Measurements from ENCODE around the gene APOBEC3B. TPM values are rescaled to one million over a fixed set of nuclear protein-coding genes. Genes with fewer than 3 reads are reported as not detected.

The APOBEC3B gene
- total and polyA plus RNA-seq, 9 donors, result 0.43 to 1.9 (median 1.1) TPM; not detected in 1

GRCh38 chr22:38966942-38967341 is 15.2 kb upstream of the APOBEC3B start:
- H3K27ac ChIP-seq, result no peak overlapping the region

DNA sequence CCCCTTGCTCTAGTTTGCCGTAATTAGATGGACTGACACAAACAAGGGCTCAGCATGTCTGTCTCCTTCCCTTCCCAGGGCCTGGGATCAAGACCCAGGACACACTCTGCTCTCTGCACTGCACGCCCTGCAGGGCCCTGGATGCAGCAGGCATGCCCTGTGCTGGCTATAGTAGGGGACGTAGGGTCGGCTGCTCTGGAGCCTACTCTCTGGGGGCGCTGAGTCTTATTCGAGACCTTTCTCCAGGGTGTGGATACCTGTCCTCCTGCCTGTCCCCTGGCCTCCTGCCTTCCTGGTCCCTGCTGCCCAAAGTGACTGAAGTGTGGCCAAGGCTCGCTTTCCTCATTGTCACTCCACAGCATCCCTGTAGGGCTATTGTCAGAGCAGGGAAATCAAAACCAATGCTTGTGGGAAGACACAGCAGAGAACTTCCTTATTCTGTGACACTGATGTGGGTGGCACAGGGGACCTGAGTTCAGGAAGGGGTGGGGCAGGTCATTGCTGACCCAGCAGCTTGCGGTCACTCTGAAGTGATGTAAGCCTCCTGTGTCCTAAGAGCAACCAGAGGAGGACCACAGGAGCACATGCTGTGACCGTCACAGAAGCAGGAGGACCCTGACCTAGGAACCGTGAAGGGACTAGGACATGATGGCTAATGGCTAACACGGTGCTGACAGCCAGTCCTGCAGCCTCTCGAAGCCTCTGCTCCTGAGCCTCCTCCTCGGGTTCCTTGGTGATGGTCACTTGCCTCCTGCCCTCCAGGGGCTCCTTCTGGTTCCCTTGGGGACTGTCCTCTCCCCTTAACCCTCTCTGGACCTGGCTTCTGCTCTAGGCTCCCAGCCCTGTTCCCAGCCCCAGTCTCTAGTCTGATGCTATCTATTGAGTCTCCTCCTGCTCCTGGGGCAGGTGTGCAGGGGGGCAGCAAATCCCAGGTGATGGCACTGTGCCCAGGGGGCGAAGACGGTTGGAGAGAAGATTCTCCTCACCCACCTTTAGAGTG is 14.4 kb upstream of the APOBEC3B start:
- Histone ChIP-seq H3K27me3 (no peaks in the 10 kb centered on the region), H3K4me3 (no peak overlapping the region), H3K9me3 (no peaks in the 10 kb centered on the region), H3K36me3 (no peaks in the 10 kb centered on the region), H3K4me1 (ENCODE audit: insufficient read depth) (no peaks in the 10 kb centered on the region), H3K27ac (no peak overlapping the region)
- WGBS, 3 donors, result 77 to 81% methylated on average over 15 of the region's 15 CpGs; no CpG with 5 or more reads in 1 of the 3 donors
- DNase-seq, result no peak
- intact Hi-C loops (cut with DNase I), result no loop called here
- TF ChIP-seq POLR2A (IDR thresholded peaks at IDR 0.05) (no peak), EP300 (IDR thresholded peaks at IDR 0.05) (no peak), CTCF (IDR thresholded peaks at IDR 0.05) (no peak)

More at GRCh38 chr22:38966942-38967341, 15.2 kb upstream of the APOBEC3B start:
- Histone ChIP-seq H3K4me3 (no peak overlapping the region), H3K9me3 (no peaks in the 10 kb centered on the region), H3K4me1 (ENCODE audit: insufficient read depth) (no peaks in the 10 kb centered on the region), H3K36me3 (no peaks in the 10 kb centered on the region), H3K27me3 (no peaks in the 10 kb centered on the region)
- TF ChIP-seq CTCF (IDR thresholded peaks at IDR 0.05) (no peak), POLR2A (IDR thresholded peaks at IDR 0.05) (no peak), EP300 (IDR thresholded peaks at IDR 0.05) (no peak)
- 83 to 89% methylated on average over 7 of the region's 7 CpGs; no CpG with 5 or more reads in 1 of the 3 donors for WGBS, 3 donors
- intact Hi-C loops (cut with DNase I), result no loop called here
- no peak for DNase-seq

- H3K36me3 ChIP-seq, result no peaks in the 10 kb centered on the region
- H3K4me1 ChIP-seq (ENCODE audit: insufficient read depth), result no peaks in the 10 kb centered on the region
- no peak overlapping the region for H3K4me3 ChIP-seq
- DNase-seq, result no peak
- whole genome bisulfite sequencing, 3 donors, result 81 to 86% methylated on average over 11 of the region's 11 CpGs; no CpG with 5 or more reads in 1 of the 3 donors
- no peaks in the 10 kb centered on the region for H3K27me3 ChIP-seq
- no peak for TF ChIP-seq CTCF (IDR thresholded peaks at IDR 0.05)
- no peak for TF ChIP-seq EP300 (IDR thresholded peaks at IDR 0.05)
- TF ChIP-seq POLR2A (IDR thresholded peaks at IDR 0.05), result no peak
- H3K9me3 ChIP-seq, result no peaks in the 10 kb centered on the region
- no peak overlapping the region for H3K27ac ChIP-seq
- intact Hi-C loops (cut with DNase I), result no loop called here
Measured at GRCh38 chr22:38968801-38969200, 13.3 kb upstream of the APOBEC3B start.

DNA sequence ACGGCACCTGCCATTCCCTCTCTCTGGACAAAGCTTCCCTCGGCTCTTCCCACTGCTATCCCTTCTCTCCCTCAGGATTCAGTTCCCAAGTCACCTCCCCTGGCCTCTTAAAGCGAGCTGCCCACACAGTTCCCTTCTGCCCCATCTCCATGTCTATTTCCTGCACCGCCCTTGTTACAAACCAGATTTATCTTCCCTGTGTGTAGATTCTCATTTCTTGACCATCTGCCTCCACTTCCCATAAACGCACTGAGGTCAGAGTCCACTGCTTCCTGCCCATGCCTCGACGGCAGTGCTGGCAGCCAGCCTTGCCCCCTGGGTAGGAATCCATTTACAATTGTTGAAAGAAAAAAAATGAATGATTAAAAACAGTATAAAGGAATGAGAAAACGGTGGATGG is 11.6 kb upstream of the APOBEC3B start:
- no peaks in the 10 kb centered on the region for H3K27me3 ChIP-seq
- no peak overlapping the region for H3K4me3 ChIP-seq
- no peak overlapping the region for H3K27ac ChIP-seq
- DNase-seq, result no peak
- no peaks in the 10 kb centered on the region for H3K36me3 ChIP-seq
- intact Hi-C loops (cut with DNase I), result no loop called here
- H3K4me1 ChIP-seq (ENCODE audit: insufficient read depth), result no peaks in the 10 kb centered on the region
- 35% methylated on average over 8 of the region's 8 CpGs; no CpG with 5 or more reads in 1 of the 3 donors for WGBS, 3 donors
- H3K9me3 ChIP-seq, result no peaks in the 10 kb centered on the region
- no peak for TF ChIP-seq CTCF (IDR thresholded peaks at IDR 0.05)
- TF ChIP-seq EP300 (IDR thresholded peaks at IDR 0.05), result no peak
- TF ChIP-seq POLR2A (IDR thresholded peaks at IDR 0.05), result no peak
